GM15510 (cell line): ENCODE measurements around the gene CAPZA2.

Source experiments
- POLR2A ChIP-seq: IDR thresholded peaks from 3 replicates; pipeline ENCODE4 v1.6.1; 2011; ENCODE audit warnings: borderline replicate concordance; ENCODE audit not compliant: insufficient read length; ENCODE audit errors: extremely low read depth

The CAPZA2 gene

DNA sequence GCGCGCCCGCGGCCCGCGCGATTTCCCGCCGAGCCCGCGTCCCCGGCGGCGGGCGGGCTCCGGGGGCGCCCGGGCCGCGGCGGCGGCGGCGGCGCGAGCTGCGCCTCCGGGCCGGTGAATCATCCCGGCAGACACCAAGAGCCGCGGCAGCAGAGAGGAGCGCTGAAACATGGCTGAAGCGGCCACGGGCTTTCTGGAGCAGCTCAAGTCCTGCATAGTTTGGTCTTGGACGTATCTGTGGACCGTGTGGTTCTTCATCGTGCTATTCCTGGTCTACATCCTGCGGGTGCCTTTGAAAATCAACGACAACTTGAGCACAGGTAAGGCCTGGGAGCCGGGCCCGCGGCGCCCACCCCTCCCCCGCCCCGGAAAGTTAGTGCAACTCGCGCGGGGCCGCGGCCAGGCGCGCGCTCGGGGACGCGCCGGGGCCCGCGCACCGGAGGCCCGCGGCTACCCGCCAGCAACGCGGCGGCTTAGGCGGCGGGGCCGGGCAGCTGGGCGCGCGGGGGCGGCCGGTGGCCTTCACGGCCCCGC, 91.1 kb downstream of the CAPZA2 start, which contains the start of gene ST7:
TSS of gene ST7 (plus strand) at position 130 of the 534 bp plus-strand sequence. CDS start at position 170, 40 bp downstream.
- peak; percentile 64 for TF ChIP-seq POLR2A

DNA sequence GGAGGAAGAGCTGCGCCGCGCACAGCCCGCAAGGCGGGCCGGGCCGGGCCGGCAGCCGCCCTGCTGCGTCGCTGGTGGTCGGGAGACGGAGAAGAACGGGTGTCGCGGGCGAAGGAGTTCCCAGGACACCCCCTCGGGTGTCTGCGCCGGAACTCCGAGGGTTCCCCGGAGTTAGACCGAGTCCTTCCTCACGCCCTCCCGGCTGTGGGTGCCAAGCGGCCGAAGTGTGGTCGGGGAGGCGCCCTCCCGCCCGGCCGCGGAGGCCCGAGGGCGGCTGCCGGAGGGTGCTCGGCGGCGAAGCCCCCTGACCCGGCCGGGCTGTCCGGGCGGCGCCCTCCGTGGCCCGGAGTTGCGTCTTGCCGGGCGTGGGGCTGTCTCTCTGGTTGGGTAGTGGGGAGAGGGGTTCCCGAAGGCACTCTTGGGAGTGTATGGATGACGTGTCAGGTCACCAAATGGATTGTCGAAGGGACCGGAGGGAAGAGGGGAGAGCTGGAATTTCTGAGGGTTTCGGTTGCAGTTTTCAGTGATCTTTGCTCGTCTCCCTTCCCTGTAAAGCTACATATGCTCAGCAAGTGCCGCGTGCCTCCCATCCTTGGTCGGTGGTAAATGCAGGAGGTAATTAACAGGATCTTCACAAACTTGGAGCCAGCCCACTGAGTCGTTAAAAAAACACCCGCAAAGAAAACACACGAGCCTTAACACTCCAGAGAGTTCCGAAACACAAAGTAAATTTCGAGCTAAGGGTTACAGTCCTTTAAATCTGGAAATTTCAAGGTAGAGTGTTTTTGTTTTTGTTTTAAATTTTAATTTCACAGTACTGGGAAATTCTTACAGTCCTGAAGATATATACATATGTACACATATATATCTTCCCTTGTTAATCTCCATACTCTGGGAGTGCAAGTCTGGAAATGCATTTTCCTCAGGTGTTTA, 91.8 kb downstream of the CAPZA2 start:
- no peak for TF ChIP-seq POLR2A

DNA sequence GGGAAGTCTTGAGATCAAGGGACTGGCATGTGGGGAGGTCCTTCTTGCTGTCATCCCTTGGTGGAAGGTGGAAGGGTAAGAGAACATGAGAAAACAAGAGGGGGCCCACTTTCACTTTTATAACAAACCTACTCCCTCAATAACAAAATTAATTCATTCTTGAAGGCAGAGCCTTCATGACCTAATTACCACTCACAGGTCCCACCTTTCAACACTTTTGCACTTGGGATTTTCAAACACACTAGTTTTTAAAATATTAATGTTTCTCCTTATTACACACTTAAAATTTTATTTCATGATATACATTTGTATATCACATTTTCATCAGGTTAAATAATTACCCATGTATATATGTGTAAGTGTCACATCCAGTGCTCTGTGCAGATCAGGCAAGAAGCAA, 93.0 kb downstream of the CAPZA2 start:
- TF ChIP-seq POLR2A: no peak

DNA sequence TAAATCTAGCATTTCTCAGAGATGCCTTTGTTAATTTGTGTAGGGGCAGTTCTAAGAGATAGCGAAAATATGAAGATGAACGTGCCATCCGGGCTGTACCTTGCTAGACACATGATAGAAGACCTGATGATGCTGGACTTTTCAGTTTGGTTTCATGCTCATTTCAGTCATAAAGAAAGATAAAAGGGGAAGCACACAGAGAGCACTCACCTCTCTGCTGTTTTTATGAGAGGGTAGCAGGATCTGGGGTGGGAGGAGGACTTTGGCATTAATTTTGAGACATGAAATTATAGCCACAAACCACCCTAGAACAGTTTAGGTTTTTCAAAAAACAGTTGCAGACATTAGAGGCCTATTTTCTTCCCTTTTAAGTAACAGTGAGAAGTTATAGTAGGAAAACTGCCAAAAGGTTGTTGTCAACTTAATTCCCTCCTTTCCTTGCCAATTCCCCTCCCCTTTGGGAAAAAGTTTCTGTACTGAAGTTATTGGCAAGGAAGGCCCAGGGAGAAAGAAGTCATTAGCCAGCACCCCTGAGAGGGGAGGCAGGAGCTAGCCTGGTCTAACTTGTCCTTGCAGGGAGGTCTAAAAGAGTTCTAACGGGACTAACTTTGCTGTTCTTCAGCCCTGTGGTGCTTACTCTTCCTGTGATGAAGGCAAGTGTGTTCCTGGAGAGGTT, 93.6 kb downstream of the CAPZA2 start:
- TF ChIP-seq POLR2A: no peak

DNA sequence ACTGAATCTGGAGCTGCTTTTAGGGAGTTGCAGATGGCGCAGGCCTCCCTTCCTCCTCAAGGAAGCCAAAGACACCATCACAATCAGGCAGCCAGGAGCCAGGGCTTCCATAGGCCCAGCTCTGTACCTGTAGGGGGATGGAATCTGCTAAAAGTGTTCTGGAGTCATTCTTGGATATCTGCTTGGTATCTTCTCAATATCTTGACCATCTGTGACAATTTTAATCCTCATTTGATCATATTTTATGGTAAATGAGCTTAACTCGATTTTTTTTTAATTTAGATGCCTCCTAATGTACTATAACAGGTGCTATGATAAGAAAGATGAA, 94.1 kb downstream of the CAPZA2 start:
- no peak for TF ChIP-seq POLR2A

DNA sequence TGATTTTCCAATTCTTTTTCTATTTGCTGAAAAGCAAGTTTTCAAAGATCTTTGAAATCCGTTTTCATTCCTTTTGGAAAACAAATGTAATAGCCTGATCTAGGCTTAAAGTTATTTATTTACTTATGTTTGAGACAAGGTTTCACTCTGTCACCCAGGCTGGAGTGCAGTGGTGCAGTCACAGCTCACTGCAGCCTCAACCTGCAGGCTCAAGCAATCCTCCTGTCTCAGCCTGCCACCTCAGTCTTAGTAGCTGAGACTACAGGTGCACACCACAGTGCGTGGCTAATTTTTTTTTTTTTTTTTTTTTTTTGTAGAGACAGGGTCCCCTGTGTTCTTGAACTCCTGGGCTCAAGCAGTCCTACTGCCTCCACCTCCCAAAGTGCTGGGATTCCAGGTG, 95.5 kb downstream of the CAPZA2 start:
- no peak for TF ChIP-seq POLR2A

DNA sequence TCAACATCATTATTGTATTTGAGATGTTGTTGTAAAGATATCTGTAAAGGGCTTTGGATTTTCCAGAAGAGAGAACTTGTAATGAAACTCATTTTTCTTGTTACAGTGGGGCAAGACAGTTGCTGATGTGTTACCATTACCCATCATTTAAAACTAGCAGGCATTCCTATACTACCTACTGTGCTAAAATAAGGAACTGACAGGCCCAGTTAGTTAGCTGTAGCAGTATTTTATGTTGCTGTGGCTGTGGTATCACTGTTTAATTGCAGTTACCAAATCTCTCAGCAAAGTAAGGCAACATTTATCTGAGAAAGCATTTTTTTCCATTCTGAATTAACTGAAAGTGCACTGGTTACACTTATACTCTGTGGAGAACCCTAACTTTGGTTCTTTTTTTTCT, 100.8 kb downstream of the CAPZA2 start:
- TF ChIP-seq POLR2A: no peak

DNA sequence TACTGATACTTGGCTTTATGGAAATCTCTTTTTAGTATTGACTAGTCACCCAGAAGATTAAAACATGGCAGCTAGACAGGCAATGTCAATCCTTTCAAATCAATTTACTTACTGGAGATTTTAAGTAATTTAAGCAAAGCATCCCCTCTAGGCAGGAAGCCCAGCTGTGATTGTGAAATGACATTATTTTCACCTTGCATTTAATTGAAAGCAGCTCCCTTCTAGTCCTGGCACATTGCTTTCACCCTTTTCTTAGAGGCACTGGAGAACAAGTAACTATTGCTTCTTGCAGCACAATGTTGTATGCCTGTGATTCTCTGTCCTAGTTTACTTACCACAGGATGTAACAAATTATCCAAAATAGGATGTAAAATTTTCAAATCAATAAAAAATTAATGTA, 104.2 kb downstream of the CAPZA2 start:
- TF ChIP-seq POLR2A: no peak

DNA sequence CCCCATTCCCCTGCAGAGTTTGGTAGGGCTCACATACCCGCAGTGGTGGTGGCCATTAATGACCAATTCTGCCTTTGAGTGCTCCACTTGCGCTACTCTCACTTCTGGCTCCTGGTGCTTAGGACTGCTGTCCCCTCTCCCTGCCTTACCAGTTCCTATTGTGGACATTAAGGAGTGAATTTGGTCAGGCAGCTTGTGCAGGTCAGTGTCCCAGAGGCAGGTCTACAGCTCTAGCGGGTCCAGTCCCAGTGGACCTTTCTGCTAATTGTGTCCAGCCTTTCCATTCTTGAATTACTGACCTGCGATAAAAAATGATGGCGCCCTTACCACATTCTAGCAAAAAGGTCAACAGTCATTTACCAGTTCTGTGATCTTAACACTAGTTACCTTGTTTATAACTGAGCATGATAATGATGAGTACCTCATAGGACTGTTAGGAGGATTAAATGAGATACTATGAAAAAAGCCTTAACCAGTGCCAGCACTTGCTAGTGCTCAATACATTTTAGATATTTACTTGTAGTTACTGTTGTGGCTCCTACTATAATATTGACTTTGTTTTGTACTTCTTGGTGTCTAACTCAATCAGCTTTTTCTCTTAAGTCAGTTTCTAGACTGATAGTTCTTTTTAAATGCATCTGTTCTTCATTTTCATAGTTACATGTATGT, 105.0 kb downstream of the CAPZA2 start:
- no peak for TF ChIP-seq POLR2A

DNA sequence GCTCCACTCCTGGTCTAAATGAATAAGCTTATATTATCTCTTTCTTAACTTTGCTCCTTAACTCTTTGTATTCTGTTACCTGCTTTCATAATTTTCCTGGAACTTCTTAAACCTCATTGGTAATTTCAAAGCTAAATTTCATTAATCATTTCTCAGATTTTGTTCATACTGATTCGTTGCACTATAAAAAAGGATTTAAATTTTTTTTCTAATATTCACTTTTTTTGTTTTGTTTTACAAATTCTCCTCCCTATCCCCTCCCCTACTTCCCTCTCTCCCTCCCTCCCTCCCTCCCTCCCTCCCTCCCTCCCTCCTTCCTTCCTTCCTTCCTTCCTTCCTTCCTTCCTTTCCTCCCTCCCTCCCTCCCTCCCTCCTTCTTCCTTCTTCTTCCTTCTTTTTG, 105.6 kb downstream of the CAPZA2 start:
- no peak for TF ChIP-seq POLR2A

DNA sequence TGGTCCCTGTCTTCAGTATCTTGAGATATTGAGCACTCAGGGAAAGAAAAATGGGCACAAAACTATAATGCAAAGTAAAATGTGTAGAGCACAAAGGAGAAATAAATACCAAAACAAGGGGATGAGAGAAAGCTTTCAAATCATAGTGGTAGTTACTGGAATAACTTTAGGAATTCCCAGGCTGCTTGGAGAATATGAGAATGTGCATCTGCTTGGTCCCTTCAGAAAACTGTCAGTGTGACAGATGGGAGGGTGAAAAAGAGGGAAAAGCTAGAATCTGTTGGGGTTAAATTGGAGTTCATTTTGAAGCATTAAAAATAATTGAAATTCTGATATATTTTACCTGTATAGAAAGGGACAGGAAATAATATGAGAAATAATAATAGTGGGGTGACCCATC, 106.2 kb downstream of the CAPZA2 start:
- no peak for TF ChIP-seq POLR2A

DNA sequence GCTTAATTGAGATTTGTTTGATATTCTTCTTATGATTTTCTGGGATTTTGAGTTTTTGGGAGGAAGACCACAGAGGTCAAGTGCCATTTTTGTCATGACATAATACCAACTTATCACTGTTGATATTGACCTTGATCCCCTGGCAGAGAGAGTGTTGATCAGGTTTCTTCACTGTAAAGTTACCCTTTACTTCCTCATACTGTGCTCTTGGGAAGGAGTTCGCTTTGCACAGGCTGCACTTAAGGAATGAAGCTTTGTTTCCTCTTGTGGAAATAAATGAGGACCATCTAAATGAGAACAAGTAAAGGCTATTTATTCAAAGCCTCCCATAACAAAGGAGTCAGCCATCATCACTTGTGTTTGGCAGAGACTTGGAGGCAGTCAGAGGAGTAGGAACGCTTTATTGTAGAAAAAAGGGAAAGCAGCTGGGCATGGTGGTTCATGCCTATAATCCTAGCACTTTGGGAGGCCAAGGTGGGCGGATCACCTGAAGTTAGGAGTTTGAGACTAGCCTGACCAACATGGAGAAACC, 107.0 kb downstream of the CAPZA2 start:
- no peak for TF ChIP-seq POLR2A

DNA sequence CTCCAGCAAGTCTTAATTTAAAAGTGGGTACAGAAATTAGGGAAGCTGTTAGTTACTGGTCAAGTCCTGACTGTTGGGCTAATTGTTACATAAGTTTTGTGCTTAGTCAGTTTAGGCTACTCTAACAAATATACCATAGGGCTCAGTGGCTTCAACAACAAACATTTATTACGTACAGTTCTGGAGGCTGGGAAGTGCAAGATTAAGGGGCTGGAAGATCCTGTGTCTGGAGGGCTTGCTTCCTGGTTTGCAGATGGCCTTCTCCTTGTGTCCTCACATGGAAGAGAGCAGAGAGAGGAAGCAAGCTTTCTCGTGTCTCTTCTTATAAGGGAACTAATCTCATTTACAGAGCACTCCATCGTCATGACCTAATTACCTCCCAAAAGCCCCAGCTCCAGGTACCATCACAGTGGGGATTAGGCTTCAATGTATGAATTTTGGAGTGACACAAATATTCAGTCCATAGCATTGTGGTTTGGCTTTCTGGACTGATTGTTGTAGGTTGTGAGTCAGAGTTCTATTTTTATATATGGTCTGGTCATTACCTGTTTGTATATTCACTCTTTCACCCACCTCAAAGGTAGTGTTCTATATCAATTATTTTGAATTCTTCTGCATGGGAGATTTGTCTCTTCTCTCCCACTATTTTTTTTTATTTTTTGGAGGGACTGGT, 108.0 kb downstream of the CAPZA2 start:
- no peak for TF ChIP-seq POLR2A
